GM10266 (cell line): ENCODE results near the gene SEMA3A.

Source experiments
- DNase-seq: peaks from one replicate; pipeline ENCODE4 v3.0.0; 2012; ENCODE audit errors: extremely low spot score
- CTCF ChIP-seq: IDR thresholded peaks from 2 replicates; pipeline ENCODE4 v1.5.1; 2012; ENCODE audit warnings: mild to moderate bottlenecking, low read depth; ENCODE audit not compliant: control insufficient read depth, insufficient read depth; ENCODE audit errors: missing control alignments

SEMA3A gene

GRCh38 chr7:84009782-84010181, 184.8 kb downstream of the SEMA3A start:
- TF ChIP-seq CTCF: no peak
- no peak for DNase-seq

GRCh38 chr7:84009051-84009450, 185.5 kb downstream of the SEMA3A start:
- no peak for DNase-seq
- TF ChIP-seq CTCF: no peak

GRCh38 chr7:84003191-84003590, 191.4 kb downstream of the SEMA3A start:
- no peak for TF ChIP-seq CTCF
- DNase-seq: no peak

GRCh38 chr7:84002348-84002747, 192.2 kb downstream of the SEMA3A start:
- no peak for TF ChIP-seq CTCF
- DNase-seq: no peak

- TF ChIP-seq CTCF: no peak
- DNase-seq: no peak
Observed at GRCh38 chr7:83996879-83997278, 197.7 kb downstream of the SEMA3A start.

- no peak for TF ChIP-seq CTCF
- no peak for DNase-seq
Observed at GRCh38 chr7:83987764-83988163, 206.8 kb downstream of the SEMA3A start.

- TF ChIP-seq CTCF: no peak
- DNase-seq: no peak
Observed at GRCh38 chr7:83985821-83986220, 208.8 kb downstream of the SEMA3A start.
